K562 (cell line): ENCODE measurements around the gene PSMD2. TPM values are rescaled to one million over a fixed set of nuclear protein-coding genes. Genes with fewer than 3 reads are reported as not detected.

Source experiments
- ATAC-seq: fragments of 200-7000 bp; cut with Tn5 transposase; 3 replicates; pipeline ENCODE4 v1.9.1; 2020; ENCODE audit warnings: moderate library complexity
- BruUV-seq: library from RNA; stranded (reverse); fragments of 400-500 nt; replicated peaks from 2 replicates; lab custom pipeline; 2021; lab: Mats Ljungman, UMichigan
- CTCF ChIA-PET: fragments of 300-600 bp; formaldehyde crosslinking; extraction: SDS; loops from one replicate; lab custom pipeline; 2021; ENCODE audit warnings: low intra/inter-chr PET ratio; lab: Yijun Ruan, JAX
- POLR2A ChIA-PET: fragments of 300-600, 350-650 bp; sonication (Branson Sonifier 250); formaldehyde crosslinking; extraction: SDS; loops from one replicate; lab custom pipeline; 2021; ENCODE audit warnings: antibody characterized with exemption, inconsistent platforms; lab: Yijun Ruan, JAX
- DNase-seq, 4 experiments: peaks; one replicate each; pipeline versions ENCODE4 v3.0.0 to v3.0.0-alpha.2; 2011 to 2018; ENCODE audit warnings: low spot score in 3 of 4, mixed read lengths in 3 of 4; ENCODE audit errors: extremely low read depth in 1 of 4
- FAIRE-seq: peaks from 2 replicates; lab custom pipeline; 2011; peaks lifted over from hg19 to GRCh38; lab: Jason Lieb, UNC
- H2AFZ ChIP-seq: 2 replicates; pipeline ENCODE4 v1.6.0; 2011; ENCODE audit warnings: low read depth, low read length, control low read depth, inconsistent platforms
- H3K27ac ChIP-seq: fragments of 200-600 bp; 3 replicates; pipeline ENCODE4 v1.8.0; 2011; ENCODE audit warnings: low read depth, mild to moderate bottlenecking, control low read depth, inconsistent platforms, low read length, moderate library complexity, mixed read lengths; ENCODE audit errors: extremely low read depth
- H3K27me3 ChIP-seq, 2 experiments: fragments of 300-600 bp in 1 of 2; 2 replicates in 1 of 2; 3 replicates in 1 of 2; pipeline versions ENCODE4 v1.6.0 to v1.8.0; 2011; ENCODE audit warnings: inconsistent platforms in 2 of 2, low read length in 2 of 2, mild to moderate bottlenecking in 1 of 2, mixed read lengths in 1 of 2, moderate library complexity in 1 of 2; ENCODE audit not compliant: control insufficient read depth in 2 of 2, insufficient read depth in 2 of 2
- H3K36me3 ChIP-seq: fragments of 300-600 bp; 3 replicates; pipeline ENCODE4 v1.8.0; 2011; ENCODE audit warnings: mild to moderate bottlenecking, low read length, inconsistent platforms; ENCODE audit not compliant: control insufficient read depth, insufficient read depth
- H3K4me1 ChIP-seq, 2 experiments: fragments of 200-600 bp in 1 of 2; replicated peaks in 1 of 2; 2 replicates in 1 of 2; 3 replicates in 1 of 2; pipeline versions ENCODE4 v1.5.1 to v1.8.0; 2011; ENCODE audit warnings: inconsistent platforms in 2 of 2, low read length in 2 of 2, mild to moderate bottlenecking in 1 of 2, mixed read lengths in 1 of 2, moderate library complexity in 1 of 2; ENCODE audit not compliant: control insufficient read depth in 2 of 2, insufficient read depth in 2 of 2
- H3K4me2 ChIP-seq: 2 replicates; pipeline ENCODE4 v1.6.1; 2011; ENCODE audit warnings: low read length, control low read depth, inconsistent platforms, mixed read lengths; ENCODE audit not compliant: insufficient read depth
- H3K4me3 ChIP-seq: fragments of 200-600 bp; sonication (generic), shearing (Covaris generic); 2 replicates; pipeline ENCODE4 v1.5.1; 2016; ENCODE audit warnings: control low read depth, inconsistent platforms
- H3K79me2 ChIP-seq: fragments of 200-600 bp; 3 replicates; pipeline ENCODE4 v1.8.0; 2011; ENCODE audit warnings: low read length, inconsistent platforms; ENCODE audit not compliant: control insufficient read depth, insufficient read depth
- H3K9ac ChIP-seq, 2 experiments: 2 replicates each; pipeline versions ENCODE4 v1.6.0 to v1.6.1; 2011; ENCODE audit warnings: low read depth in 2 of 2, low read length in 2 of 2, control low read depth in 1 of 2, inconsistent platforms in 1 of 2, mild to moderate bottlenecking in 1 of 2, mixed read lengths in 1 of 2; ENCODE audit not compliant: insufficient read depth in 1 of 2
- H3K9me1 ChIP-seq: one replicate; pipeline ENCODE4 v1.6.0; 2011; ENCODE audit warnings: inconsistent platforms, mild to moderate bottlenecking, low read length, moderate library complexity; ENCODE audit not compliant: control insufficient read depth, insufficient read depth
- H3K9me3 ChIP-seq: replicated peaks from 2 replicates; pipeline ENCODE4 v1.5.1; 2011; ENCODE audit warnings: low read depth, low read length, inconsistent platforms; ENCODE audit not compliant: control insufficient read depth, insufficient read depth
- H4K20me1 ChIP-seq: replicated peaks from 2 replicates; pipeline ENCODE4 v1.6.1; 2011; ENCODE audit warnings: low read length, inconsistent platforms, mixed read lengths; ENCODE audit not compliant: control insufficient read depth, insufficient read depth
- DPF2 ChIP-seq: fragments of 450-650 bp; IDR thresholded peaks from 2 replicates; pipeline ENCODE4 v1.6.1; 2016
- E2F3 ChIP-seq: fragments of 250-450 bp; sonication (Bioruptor Pico); IDR thresholded peaks from 2 replicates; pipeline ENCODE4 v1.4.0; 2020; ENCODE audit warnings: mild to moderate bottlenecking
- HNRNPK ChIP-seq: fragments of 200-400 bp; formaldehyde crosslinking; IDR thresholded peaks from one replicate; pipeline ENCODE4 v1.6.1; 2018; ENCODE audit warnings: mild to moderate bottlenecking, low read depth, low read length; ENCODE audit not compliant: poor library complexity, severe bottlenecking
- IRF2 ChIP-seq: sonication (generic); formaldehyde crosslinking; IDR thresholded peaks from 2 replicates; pipeline ENCODE4 v1.8.1; 2022; ENCODE audit warnings: mild to moderate bottlenecking, missing genetic modification reagents
- NFYB ChIP-seq: IDR thresholded peaks from 2 replicates; pipeline ENCODE4 v1.6.1; 2011; ENCODE audit warnings: mild to moderate bottlenecking, moderate library complexity; ENCODE audit not compliant: insufficient read length; ENCODE audit errors: extremely low read depth
- RBM22 ChIP-seq: fragments of 200-400 bp; formaldehyde crosslinking; IDR thresholded peaks from 2 replicates; pipeline ENCODE4 v1.6.1; 2018; ENCODE audit warnings: low read length, low read depth; ENCODE audit not compliant: poor library complexity, severe bottlenecking
- TAF1 ChIP-seq: IDR thresholded peaks from 2 replicates; pipeline ENCODE4 v1.6.1; 2011; ENCODE audit warnings: mild to moderate bottlenecking, low read length, moderate library complexity; ENCODE audit not compliant: insufficient read depth, control insufficient read depth, severe bottlenecking; ENCODE audit errors: extremely low read depth
- WGBS: fragments of 100-300 bp; shearing (Covaris generic); methylation state at CpG from one replicate; pipeline ENCODE4 v1.1.6; 2016; ENCODE audit warnings: low coverage, mixed read lengths; ENCODE audit not compliant: insufficient coverage; ENCODE audit errors: missing lambda C conversion rate; 5-methylcytosine and 5-hydroxymethylcytosine counted together
- in situ Hi-C: fragments of 300-500 bp; cut with MboI; formaldehyde crosslinking; loops from 4 replicates; pipeline ENCODE4 v1.15.0; 2018; ENCODE audit warnings: inconsistent platforms, mixed read lengths
- intact Hi-C: fragments of 100-400 bp; cut with micrococcal nuclease; formaldehyde crosslinking; loops from 2 replicates; pipeline ENCODE4 v1.14.2; 2022
- polyA plus RNA-seq, 8 experiments: library from polyadenylated mRNA; depleted of rRNA in 4 of 8; stranded (reverse) in 5 of 8; unstranded in 3 of 8; fragments of >200 nt; fragmentation: Nextera tagmentation in 2 of 8; fragmentation: Illumina TruSeq in 1 of 8; extraction: Ambion mirVana in 2 of 8; extraction: Trizol in 1 of 8; gene quantifications; 2 replicates each; pipeline versions ENCODE4 v1.2.1 to v1.2.3, GENCODE V29; 2011 to 2014; ENCODE audit warnings: inconsistent platforms in 1 of 8, missing spikeins in 1 of 8
- total RNA-seq, 7 experiments: library from RNA; depleted of rRNA in 6 of 7; stranded (reverse); fragments of >200 nt in 6 of 7; fragmentation: Illumina TruSeq in 2 of 7; extraction: Trizol in 2 of 7; gene quantifications; 2 replicates each; pipeline versions ENCODE4 v1.2.1 to v1.2.3, GENCODE V29; 2011 to 2021; ENCODE audit warnings: low replicate concordance in 1 of 7
- TF ChIP-seq, protein P1 (sequence below): fragments of 250-450 bp; sonication (Bioruptor Pico); IDR thresholded peaks from 2 replicates; pipeline ENCODE4 v1.4.0; 2020
- TF ChIP-seq, protein P2 (sequence below): IDR thresholded peaks from 3 replicates; pipeline ENCODE4 v1.6.1; 2011; ENCODE audit warnings: borderline replicate concordance, mild to moderate bottlenecking, moderate library complexity; ENCODE audit not compliant: insufficient read length; ENCODE audit errors: extremely low read depth
- TF ChIP-seq, protein P3 (sequence below), 2 experiments: fragments of 450-650 bp in 1 of 2; sonication (generic) in 1 of 2; formaldehyde crosslinking; conservative IDR thresholded peaks; 2 replicates each; pipeline versions ENCODE4 v1.4.0 to v1.8.1; 2020 to 2022; ENCODE audit warnings: mild to moderate bottlenecking in 1 of 2, missing genetic modification reagents in 1 of 2

The PSMD2 gene
- total and polyA plus RNA-seq, 9 of the 15 experiments (the other 6 are each of a cell fraction or from before 2014, with no cell fraction given): 152 to 484 (median 295) TPM

DNA sequence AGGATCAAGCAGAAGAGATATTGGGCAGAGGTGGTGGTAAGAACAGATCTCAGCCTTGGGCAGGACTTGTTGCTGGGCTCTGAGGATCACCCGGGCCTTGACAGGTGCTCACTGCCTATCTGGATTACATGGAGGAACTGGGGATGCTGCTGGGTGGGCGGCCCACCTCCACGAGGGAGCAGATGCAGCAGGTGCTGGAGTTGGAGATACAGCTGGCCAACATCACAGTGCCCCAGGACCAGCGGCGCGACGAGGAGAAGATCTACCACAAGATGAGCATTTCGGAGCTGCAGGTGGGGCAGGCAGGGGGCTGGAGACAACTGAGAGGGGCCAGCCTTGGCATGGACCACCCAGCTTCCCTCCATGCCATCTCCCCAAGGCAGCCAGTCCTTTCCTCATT lies 15.4 kb upstream of the PSMD2 start:
- no peak for FAIRE-seq
- no peaks in the 10 kb centered on the region for H3K79me2 ChIP-seq
- TF ChIP-seq HNRNPK (no peak), DPF2 (no peak), IRF2 (CRISPR knock-in tag) (no peak), RBM22 (no peak), NFYB (no peak), E2F3 (no peak), TAF1 (no peak)
- TF ChIP-seq, protein P1, sequence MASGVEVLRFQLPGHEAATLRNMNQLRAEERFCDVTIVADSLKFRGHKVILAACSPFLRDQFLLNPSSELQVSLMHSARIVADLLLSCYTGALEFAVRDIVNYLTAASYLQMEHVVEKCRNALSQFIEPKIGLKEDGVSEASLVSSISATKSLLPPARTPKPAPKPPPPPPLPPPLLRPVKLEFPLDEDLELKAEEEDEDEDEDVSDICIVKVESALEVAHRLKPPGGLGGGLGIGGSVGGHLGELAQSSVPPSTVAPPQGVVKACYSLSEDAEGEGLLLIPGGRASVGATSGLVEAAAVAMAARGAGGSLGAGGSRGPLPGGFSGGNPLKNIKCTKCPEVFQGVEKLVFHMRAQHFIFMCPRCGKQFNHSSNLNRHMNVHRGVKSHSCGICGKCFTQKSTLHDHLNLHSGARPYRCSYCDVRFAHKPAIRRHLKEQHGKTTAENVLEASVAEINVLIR: no peak
- TF ChIP-seq, protein P2, sequence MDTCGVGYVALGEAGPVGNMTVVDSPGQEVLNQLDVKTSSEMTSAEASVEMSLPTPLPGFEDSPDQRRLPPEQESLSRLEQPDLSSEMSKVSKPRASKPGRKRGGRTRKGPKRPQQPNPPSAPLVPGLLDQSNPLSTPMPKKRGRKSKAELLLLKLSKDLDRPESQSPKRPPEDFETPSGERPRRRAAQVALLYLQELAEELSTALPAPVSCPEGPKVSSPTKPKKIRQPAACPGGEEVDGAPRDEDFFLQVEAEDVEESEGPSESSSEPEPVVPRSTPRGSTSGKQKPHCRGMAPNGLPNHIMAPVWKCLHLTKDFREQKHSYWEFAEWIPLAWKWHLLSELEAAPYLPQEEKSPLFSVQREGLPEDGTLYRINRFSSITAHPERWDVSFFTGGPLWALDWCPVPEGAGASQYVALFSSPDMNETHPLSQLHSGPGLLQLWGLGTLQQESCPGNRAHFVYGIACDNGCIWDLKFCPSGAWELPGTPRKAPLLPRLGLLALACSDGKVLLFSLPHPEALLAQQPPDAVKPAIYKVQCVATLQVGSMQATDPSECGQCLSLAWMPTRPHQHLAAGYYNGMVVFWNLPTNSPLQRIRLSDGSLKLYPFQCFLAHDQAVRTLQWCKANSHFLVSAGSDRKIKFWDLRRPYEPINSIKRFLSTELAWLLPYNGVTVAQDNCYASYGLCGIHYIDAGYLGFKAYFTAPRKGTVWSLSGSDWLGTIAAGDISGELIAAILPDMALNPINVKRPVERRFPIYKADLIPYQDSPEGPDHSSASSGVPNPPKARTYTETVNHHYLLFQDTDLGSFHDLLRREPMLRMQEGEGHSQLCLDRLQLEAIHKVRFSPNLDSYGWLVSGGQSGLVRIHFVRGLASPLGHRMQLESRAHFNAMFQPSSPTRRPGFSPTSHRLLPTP: no peak
- TF ChIP-seq, protein P3, sequence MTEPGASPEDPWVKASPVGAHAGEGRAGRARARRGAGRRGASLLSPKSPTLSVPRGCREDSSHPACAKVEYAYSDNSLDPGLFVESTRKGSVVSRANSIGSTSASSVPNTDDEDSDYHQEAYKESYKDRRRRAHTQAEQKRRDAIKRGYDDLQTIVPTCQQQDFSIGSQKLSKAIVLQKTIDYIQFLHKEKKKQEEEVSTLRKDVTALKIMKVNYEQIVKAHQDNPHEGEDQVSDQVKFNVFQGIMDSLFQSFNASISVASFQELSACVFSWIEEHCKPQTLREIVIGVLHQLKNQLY (CRISPR knock-in tag; conservative IDR thresholded peaks at IDR 0.05): no peak

More for the DNA sequence above, 15.4 kb upstream of the PSMD2 start:
- no peak for ATAC-seq
- WGBS: 0% methylated on average over 6 of the region's 8 CpGs
- no TSS peak for BruUV-seq
- DNase-seq: no peak
- Histone ChIP-seq H3K27ac (no peak overlapping the region), H3K4me3 (no peak overlapping the region), H3K4me2 (no peak overlapping the region), H3K27me3 (peaks cover 28 to 60% of the 10 kb centered on the region in 2 experiments), H3K36me3 (no peaks in the 10 kb centered on the region), H3K9me3 (no peaks in the 10 kb centered on the region), H3K9me1 (no peaks in the 10 kb centered on the region), H4K20me1 (peaks cover 12% of the 10 kb centered on the region; the same call in 1 of the 2 replicates), H3K4me1 (no peaks in the 10 kb centered on the region), H2AFZ (no peak overlapping the region), H3K9ac (no peak overlapping the region)
- in situ Hi-C loops: no loop called here
- intact Hi-C loops: loop anchor here (1.0 to 2.0 kb wide), 3 partner anchors 33 to 138 kb away; no protein-coding TSS in a partner anchor
- ChIA-PET POLR2A (no interaction called here), CTCF (no interaction called here)
